Measurements from ENCODE around the gene UST.

UST gene

DNA sequence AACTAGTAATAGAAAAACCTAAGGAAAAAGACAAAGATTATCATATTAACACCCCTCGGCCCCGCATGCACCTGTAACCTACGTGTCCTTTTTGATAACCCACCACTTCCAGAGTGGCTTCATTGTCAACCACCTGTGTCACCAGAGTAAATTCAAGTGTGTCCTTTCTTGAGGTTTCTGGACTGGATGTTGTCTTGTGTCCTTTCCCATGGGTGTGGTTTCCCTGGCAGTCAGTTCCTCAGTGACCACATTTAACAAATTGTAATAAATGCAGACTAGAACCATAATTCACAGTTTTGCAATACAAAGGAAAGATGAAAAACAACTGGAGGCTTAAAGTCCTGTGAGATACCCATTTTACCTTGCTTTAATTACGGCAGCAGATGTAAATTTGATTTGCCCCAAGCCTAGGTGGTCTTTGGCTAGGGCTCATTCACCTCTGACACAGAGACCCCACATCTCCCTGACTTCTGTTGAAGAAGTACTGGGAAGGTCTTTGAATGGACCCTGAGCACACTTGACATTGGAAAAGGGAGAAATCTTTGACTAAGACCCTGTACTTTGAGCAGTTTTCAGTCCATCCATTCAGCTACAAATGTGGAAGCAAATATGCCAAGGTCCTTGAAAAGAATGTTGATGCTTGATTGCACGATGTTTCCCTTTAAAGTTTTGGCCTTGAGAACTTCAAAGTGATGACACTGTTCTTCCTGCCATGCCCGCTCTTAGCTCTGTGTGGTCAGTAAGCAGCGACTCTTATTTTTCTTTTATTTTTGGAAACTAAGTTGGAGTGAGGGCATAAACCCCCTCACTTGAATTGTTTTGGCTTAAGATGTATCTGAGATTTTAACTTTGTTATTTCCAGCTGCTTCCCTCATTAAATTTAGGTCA is 232.4 kb downstream of the UST start:
- TF ChIP-seq, protein P1, sequence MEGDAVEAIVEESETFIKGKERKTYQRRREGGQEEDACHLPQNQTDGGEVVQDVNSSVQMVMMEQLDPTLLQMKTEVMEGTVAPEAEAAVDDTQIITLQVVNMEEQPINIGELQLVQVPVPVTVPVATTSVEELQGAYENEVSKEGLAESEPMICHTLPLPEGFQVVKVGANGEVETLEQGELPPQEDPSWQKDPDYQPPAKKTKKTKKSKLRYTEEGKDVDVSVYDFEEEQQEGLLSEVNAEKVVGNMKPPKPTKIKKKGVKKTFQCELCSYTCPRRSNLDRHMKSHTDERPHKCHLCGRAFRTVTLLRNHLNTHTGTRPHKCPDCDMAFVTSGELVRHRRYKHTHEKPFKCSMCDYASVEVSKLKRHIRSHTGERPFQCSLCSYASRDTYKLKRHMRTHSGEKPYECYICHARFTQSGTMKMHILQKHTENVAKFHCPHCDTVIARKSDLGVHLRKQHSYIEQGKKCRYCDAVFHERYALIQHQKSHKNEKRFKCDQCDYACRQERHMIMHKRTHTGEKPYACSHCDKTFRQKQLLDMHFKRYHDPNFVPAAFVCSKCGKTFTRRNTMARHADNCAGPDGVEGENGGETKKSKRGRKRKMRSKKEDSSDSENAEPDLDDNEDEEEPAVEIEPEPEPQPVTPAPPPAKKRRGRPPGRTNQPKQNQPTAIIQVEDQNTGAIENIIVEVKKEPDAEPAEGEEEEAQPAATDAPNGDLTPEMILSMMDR (conservative IDR thresholded peaks at IDR 0.05; ENCODE audit: low read depth, low read length), result no peak
- Histone ChIP-seq H3K27ac (no peak overlapping the region), H3K4me2 (no peak overlapping the region), H3K4me1 (ENCODE audit: low read depth, poor library complexity, severe bottlenecking) (peaks cover 3% of the 10 kb centered on the region), H3K9ac (no peak overlapping the region), H3K27me3 (ENCODE audit: insufficient read depth, low read depth) (no peaks in the 10 kb centered on the region; the same call in 1 of the 2 replicates), H3K79me2 (ENCODE audit: insufficient read depth, low read depth) (no peaks in the 10 kb centered on the region), H3K36me3 (ENCODE audit: insufficient read depth) (no peaks in the 10 kb centered on the region), H4K20me1 (ENCODE audit: insufficient read depth) (no peaks in the 10 kb centered on the region), H2AFZ (ENCODE audit: low read depth) (no peak overlapping the region), H3K4me3 (IDR thresholded peaks at IDR 0.05; ENCODE audit: insufficient read depth, low read depth, low read length) (no peak overlapping the region)

DNA sequence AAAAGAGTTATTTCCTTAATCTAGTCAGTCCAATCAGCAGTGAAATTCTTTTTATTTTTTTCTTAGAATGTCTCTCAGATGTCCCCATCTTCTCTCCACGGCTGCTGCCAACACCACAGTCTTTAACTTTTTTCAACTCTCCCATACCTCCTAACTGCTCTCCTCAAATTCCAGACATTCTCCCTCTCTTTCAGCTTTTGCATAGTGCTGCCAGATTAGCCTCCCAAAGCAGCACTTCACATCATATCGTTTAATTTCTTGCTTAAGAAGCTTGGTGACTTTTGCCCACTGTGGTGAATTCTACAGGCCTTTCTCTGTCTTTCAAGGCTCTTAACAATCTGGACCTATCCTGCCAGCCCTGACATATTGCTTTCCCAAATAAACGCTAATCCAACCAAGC is 233.4 kb downstream of the UST start:
- H3K27ac ChIP-seq, result no peak overlapping the region
- no peaks in the 10 kb centered on the region for H3K79me2 ChIP-seq (ENCODE audit: insufficient read depth, low read depth)
- no peaks in the 10 kb centered on the region for H4K20me1 ChIP-seq (ENCODE audit: insufficient read depth)
- H3K4me2 ChIP-seq, result no peak overlapping the region
- TF ChIP-seq, protein P1 (conservative IDR thresholded peaks at IDR 0.05; ENCODE audit: low read depth, low read length), result no peak
- H3K4me3 ChIP-seq (IDR thresholded peaks at IDR 0.05; ENCODE audit: insufficient read depth, low read depth, low read length), result no peak overlapping the region
- no peaks in the 10 kb centered on the region for H3K36me3 ChIP-seq (ENCODE audit: insufficient read depth)
- no peak overlapping the region for H2AFZ ChIP-seq (ENCODE audit: low read depth)
- no peak overlapping the region for H3K9ac ChIP-seq
- H3K4me1 ChIP-seq (ENCODE audit: low read depth, poor library complexity, severe bottlenecking), result no peaks in the 10 kb centered on the region
- no peaks in the 10 kb centered on the region; the same call in 1 of the 2 replicates for H3K27me3 ChIP-seq (ENCODE audit: insufficient read depth, low read depth)

DNA sequence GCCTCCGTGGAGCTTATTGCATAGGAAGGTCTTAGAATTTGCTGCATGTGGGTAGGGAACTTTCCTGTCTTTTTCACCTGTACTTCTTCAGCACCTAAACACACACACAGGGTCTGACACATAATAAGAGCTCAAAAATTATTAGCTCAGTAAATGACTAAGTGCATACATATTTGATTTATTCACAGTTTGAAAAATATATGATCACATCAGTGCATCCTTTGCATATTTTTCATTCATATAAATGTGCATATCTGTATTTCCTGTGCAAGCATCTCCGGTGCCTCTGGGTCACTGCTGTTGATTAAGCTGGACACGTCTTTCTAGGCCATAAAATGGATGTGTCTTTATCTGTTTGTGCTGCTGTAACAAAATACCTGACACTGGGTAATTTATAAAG is 234.7 kb downstream of the UST start:
- TF ChIP-seq, protein P1 (conservative IDR thresholded peaks at IDR 0.05; ENCODE audit: low read depth, low read length), result no peak
- H3K9ac ChIP-seq, result no peak overlapping the region
- H3K79me2 ChIP-seq (ENCODE audit: insufficient read depth, low read depth), result no peaks in the 10 kb centered on the region
- no peaks in the 10 kb centered on the region for H3K36me3 ChIP-seq (ENCODE audit: insufficient read depth)
- H3K27ac ChIP-seq, result no peak overlapping the region
- H3K4me1 ChIP-seq (ENCODE audit: low read depth, poor library complexity, severe bottlenecking), result no peaks in the 10 kb centered on the region
- H2AFZ ChIP-seq (ENCODE audit: low read depth), result no peak overlapping the region
- H3K27me3 ChIP-seq (ENCODE audit: insufficient read depth, low read depth), result no peaks in the 10 kb centered on the region; the same call in 1 of the 2 replicates
- H4K20me1 ChIP-seq (ENCODE audit: insufficient read depth), result no peaks in the 10 kb centered on the region
- H3K4me2 ChIP-seq, result no peak overlapping the region
- no peak overlapping the region for H3K4me3 ChIP-seq (IDR thresholded peaks at IDR 0.05; ENCODE audit: insufficient read depth, low read depth, low read length)

DNA sequence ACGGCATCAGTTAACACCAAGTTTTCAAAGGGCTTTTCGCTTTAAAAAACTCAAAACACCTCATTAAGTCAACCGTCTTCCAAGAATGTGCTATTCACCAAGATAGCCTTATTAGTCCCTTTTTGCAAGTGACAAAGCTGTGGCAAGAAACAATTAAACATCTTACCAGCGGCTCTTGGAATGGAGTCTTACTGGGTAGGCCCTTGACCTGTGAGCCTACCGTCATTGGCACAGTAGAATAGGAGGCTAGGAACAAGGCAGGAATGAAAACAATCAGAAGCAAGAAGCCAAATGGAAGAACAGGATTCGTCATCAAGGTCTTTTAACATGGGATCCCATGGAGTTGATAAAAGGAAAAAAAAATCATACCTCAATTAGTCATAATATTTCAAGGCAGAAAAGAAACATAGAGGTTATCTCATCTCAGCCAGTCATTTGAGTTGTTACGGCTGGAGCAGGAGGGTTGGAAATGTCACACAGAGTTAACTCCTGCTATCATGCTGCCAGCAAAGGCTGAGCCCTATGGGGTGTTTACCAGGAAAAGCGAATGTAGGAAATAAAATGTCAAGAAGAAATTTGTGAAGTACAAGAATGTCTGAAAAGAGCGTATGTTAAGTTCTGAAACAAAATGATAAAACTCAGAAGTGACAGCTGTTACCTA is 236.4 kb downstream of the UST start:
- H2AFZ ChIP-seq (ENCODE audit: low read depth), result no peak overlapping the region
- H3K27me3 ChIP-seq (ENCODE audit: insufficient read depth, low read depth), result no peaks in the 10 kb centered on the region; the same call in 1 of the 2 replicates
- H3K4me1 ChIP-seq (ENCODE audit: low read depth, poor library complexity, severe bottlenecking), result no peaks in the 10 kb centered on the region
- no peak overlapping the region for H3K4me2 ChIP-seq
- TF ChIP-seq, protein P1 (conservative IDR thresholded peaks at IDR 0.05; ENCODE audit: low read depth, low read length), result no peak
- no peak overlapping the region for H3K9ac ChIP-seq
- H3K36me3 ChIP-seq (ENCODE audit: insufficient read depth), result no peaks in the 10 kb centered on the region
- no peak overlapping the region for H3K4me3 ChIP-seq (IDR thresholded peaks at IDR 0.05; ENCODE audit: insufficient read depth, low read depth, low read length)
- H3K27ac ChIP-seq, result no peak overlapping the region
- H4K20me1 ChIP-seq (ENCODE audit: insufficient read depth), result no peaks in the 10 kb centered on the region
- no peaks in the 10 kb centered on the region for H3K79me2 ChIP-seq (ENCODE audit: insufficient read depth, low read depth)

Data from KMS-11 (cell line).